A673 (cell line): ENCODE measurements around the gene ATP8A1. TPM values are rescaled to one million over a fixed set of nuclear protein-coding genes. Genes with fewer than 3 reads are reported as not detected.

ENCODE experiments used
- BruUV-seq: library from RNA; stranded (reverse); fragments of 400-500 nt; replicated peaks from 2 replicates; lab custom pipeline; 2021; lab: Mats Ljungman, UMichigan
- CTCF ChIA-PET: fragments of 300-600 bp; sonication (Branson Sonifier 250); formaldehyde crosslinking; loops from one replicate; lab custom pipeline; 2022; ENCODE audit warnings: antibody characterized with exemption; lab: Charles Lee
- POLR2A ChIA-PET: fragments of 300-600 bp; sonication (Branson Sonifier 250); formaldehyde crosslinking; loops from one replicate; lab custom pipeline; 2022; ENCODE audit warnings: antibody characterized with exemption; ENCODE audit not compliant: low non-redundant PET; lab: Charles Lee
- DNase-seq: peaks from one replicate; pipeline ENCODE4 v3.0.0-alpha.2; 2015; ENCODE audit warnings: low spot score
- H3K27ac ChIP-seq: fragments of 200-600 bp; sonication (generic); 2 replicates; pipeline ENCODE4 v1.5.1; 2016; ENCODE audit warnings: mixed run types, low read depth, mild to moderate bottlenecking, mixed read lengths, antibody characterized with exemption, low read length; ENCODE audit not compliant: poor library complexity, severe bottlenecking
- H3K27me3 ChIP-seq: fragments of 200-600 bp; sonication (generic); replicated peaks from 2 replicates; pipeline ENCODE4 v1.6.1; 2017; ENCODE audit warnings: mixed run types, low read depth, mild to moderate bottlenecking, mixed read lengths, antibody characterized with exemption, low read length; ENCODE audit not compliant: insufficient read depth, poor library complexity
- H3K36me3 ChIP-seq: fragments of 200-600 bp; sonication (generic); 2 replicates; pipeline ENCODE4 v1.6.1; 2016; ENCODE audit warnings: mixed run types, mild to moderate bottlenecking, mixed read lengths, antibody characterized with exemption, low read length; ENCODE audit not compliant: insufficient read depth, poor library complexity, severe bottlenecking
- H3K4me1 ChIP-seq: fragments of 200-600 bp; sonication (generic); 2 replicates; pipeline ENCODE4 v1.6.1; 2017; ENCODE audit warnings: mixed run types, mild to moderate bottlenecking, mixed read lengths, antibody characterized with exemption, low read length; ENCODE audit not compliant: insufficient read depth, poor library complexity, severe bottlenecking
- H3K4me3 ChIP-seq: fragments of 200-600 bp; sonication (generic); 2 replicates; pipeline ENCODE4 v1.5.1; 2016; ENCODE audit warnings: low read depth, mixed run types, mild to moderate bottlenecking, mixed read lengths, low read length; ENCODE audit not compliant: poor library complexity, severe bottlenecking
- H3K9me3 ChIP-seq: fragments of 200-600 bp; sonication (generic); 2 replicates; pipeline ENCODE4 v1.6.1; 2016; ENCODE audit warnings: mixed run types, low read depth, mild to moderate bottlenecking, mixed read lengths, antibody characterized with exemption, low read length; ENCODE audit not compliant: poor library complexity, severe bottlenecking
- CTCF ChIP-seq: fragments of 300-800, 200-600 bp; sonication (generic); conservative IDR thresholded peaks from 2 replicates; pipeline ENCODE4 v1.5.1; 2017; ENCODE audit warnings: low read depth, mild to moderate bottlenecking, antibody characterized with exemption, low read length, moderate library complexity, mixed read lengths
- EZH2 ChIP-seq: fragments of 200-600 bp; sonication (generic); IDR thresholded peaks from 2 replicates; pipeline ENCODE4 v1.6.1; 2017; ENCODE audit warnings: borderline replicate concordance, low read depth, mild to moderate bottlenecking, mixed read lengths, antibody characterized with exemption, low read length; ENCODE audit not compliant: poor library complexity, severe bottlenecking
- intact Hi-C: fragments of 100-400 bp; cut with micrococcal nuclease; formaldehyde crosslinking; loops from one replicate; pipeline ENCODE4 v1.10.0; 2022; ENCODE audit not compliant: unreplicated experiment
- total RNA-seq: library from RNA; stranded (reverse); gene quantifications from 2 replicates; pipeline ENCODE4 v1.2.3, GENCODE V29; 2021

ATP8A1 gene
- total RNA-seq, 1 experiment from 2014 or later: 0.28 TPM

- intact Hi-C loops: no loop called here
- CTCF ChIA-PET: no interaction called here
- Histone ChIP-seq H3K27me3 (peaks cover 5% of the 10 kb centered on the region), H3K9me3 (no peaks in the 10 kb centered on the region), H3K27ac (no peak overlapping the region), H3K4me1 (no peaks in the 10 kb centered on the region), H3K36me3 (no peaks in the 10 kb centered on the region), H3K4me3 (no peak overlapping the region)
- POLR2A ChIA-PET: no interaction called here
- no peak for DNase-seq
- BruUV-seq: no TSS peak
- TF ChIP-seq EZH2 (no peak), CTCF (no peak)
Observed at GRCh38 chr4:42436928-42437565, 219.9 kb downstream of the ATP8A1 start.

GRCh38 chr4:42428036-42428435 lies 228.9 kb downstream of the ATP8A1 start:
- ChIA-PET CTCF (no interaction called here), POLR2A (no interaction called here)

GRCh38 chr4:42425146-42426065 lies 231.5 kb downstream of the ATP8A1 start:
- no peak overlapping the region for H3K4me3 ChIP-seq
- intact Hi-C loops: no loop called here
- TF ChIP-seq EZH2: no peak
- TF ChIP-seq CTCF: no peak
- BruUV-seq: no TSS peak
- POLR2A ChIA-PET: no interaction called here
- no peak for DNase-seq
- H3K27me3 ChIP-seq: no peaks in the 10 kb centered on the region
- no peaks in the 10 kb centered on the region for H3K36me3 ChIP-seq
- H3K4me1 ChIP-seq: no peaks in the 10 kb centered on the region
- H3K27ac ChIP-seq: no peak overlapping the region
- CTCF ChIA-PET: no interaction called here
- no peaks in the 10 kb centered on the region for H3K9me3 ChIP-seq

More at GRCh38 chr4:42428036-42428435, 228.9 kb downstream of the ATP8A1 start:
- TF ChIP-seq EZH2: no peak
- no peak for TF ChIP-seq CTCF
- H3K4me1 ChIP-seq: no peaks in the 10 kb centered on the region
- intact Hi-C loops: no loop called here
- H3K27ac ChIP-seq: no peak overlapping the region
- DNase-seq: no peak
- no peak overlapping the region for H3K4me3 ChIP-seq
- H3K9me3 ChIP-seq: no peaks in the 10 kb centered on the region
- H3K36me3 ChIP-seq: no peaks in the 10 kb centered on the region
- no TSS peak for BruUV-seq
- H3K27me3 ChIP-seq: no peaks in the 10 kb centered on the region
